ENCODE results near the gene HDAC7.
"Not testable (repeated sequence)": the region's sequence is repeated elsewhere in the genome, so short reads cannot be mapped to it uniquely, and the experiment has no call there.

Gene HDAC7

DNA sequence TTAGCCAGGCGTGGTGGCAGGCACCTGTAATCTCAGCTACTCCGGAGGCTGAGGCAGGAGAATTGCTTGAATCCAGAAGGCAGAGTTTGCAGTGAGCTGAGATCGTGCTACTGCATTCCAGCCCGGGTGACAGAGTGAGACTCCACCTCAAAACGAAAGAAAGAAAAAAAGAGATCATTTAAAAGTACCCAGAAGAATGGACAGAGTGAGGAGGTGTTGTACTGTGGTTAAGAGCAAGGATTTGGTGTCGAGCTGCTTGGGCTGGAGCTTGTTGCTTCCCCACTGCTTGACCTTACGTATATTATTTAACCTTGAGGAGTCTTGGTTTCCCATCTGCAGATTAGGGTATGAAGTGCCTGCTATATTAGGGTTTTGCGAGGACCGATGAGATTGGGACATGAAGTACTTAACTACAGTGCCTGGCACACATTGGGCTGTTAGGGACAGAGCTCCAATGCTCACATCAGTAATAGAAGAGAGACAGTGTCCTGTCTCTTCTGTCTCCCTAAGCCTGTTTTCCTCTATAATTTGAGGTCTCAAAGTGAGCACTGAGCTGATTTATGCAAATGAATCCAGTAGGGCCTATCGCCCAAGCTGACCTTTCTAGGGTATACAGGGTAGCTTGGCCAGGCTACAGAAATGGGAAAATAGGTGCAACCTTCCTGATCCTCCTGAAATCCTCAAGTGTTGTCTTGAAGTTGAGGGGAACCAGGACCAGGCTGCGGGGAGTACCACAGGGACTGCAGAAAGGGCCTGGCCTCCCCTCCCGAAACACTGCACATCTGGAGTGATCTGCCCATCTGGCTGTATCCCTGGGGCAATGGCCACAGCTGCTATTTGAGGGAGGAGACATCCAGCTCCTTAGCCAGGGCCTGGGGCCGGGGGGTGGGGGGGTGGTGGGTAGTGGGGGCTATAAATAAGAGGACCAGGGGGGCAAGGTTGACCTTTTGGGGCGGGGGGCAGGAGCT is 8.6 kb upstream of the HDAC7 start:
- no peak for DNase-seq

DNA sequence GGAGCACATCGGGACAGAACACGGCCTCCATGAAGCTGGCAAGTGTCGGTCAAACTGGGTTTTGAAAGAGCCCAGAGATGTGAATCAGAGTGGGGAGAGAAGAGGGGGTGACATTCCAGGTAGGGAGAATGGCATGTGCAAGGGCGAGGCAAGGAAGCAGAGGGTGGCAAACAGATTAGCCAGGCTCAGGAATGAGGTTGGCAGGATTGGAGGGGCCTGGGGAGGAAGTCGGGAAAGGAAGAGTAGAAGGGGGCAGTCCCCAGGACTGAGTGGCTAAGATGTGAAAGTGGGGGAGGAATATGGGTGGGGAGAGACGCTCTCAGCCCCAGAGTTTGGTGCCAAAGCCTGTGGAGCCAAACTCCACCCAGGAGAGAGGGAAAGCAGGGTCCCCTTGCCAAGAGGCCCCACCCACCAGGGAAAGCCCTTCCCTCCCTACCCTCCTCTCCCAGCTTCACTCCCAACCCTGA is 5.5 kb upstream of the HDAC7 start:
- no peak for DNase-seq

DNA sequence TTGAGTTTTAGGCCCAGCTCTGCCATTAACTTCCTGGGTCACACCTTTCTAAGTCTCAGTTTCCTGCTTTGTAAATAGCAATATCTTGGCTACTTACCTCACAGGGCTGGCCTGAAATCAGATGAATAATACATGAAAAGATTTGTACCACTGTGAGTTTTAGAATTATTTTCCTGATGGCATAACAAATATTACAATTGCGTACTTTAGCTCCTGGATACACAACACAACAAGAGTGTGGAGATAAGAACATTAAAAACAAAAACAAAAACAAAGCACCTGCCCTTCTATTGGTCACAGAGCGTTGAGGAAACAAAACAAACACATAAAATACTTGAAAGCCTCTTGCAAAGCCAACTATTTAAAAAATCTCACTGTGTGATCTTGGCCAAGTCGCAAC is 4.9 kb upstream of the HDAC7 start:
- no peak for DNase-seq

DNA sequence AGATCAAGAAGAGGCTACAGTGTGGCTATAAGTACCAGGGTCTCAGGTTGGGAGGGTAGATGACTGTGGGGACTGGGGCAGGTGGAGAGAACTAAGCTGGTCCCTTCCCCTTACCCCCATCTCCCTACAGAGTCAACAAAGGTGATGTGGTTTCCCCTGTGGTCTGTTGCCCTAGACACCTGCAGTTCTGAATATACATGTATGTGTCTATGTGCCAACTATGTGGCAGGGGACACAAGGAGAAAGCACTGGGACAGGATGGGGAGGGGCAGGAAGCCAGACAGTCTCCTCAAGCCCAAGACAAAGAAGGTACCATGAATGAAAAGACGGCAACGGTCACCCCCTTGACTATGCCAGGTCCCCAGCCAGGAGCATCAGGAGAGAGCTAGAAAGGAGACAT is 4.5 kb upstream of the HDAC7 start:
- DNase-seq = no peak

DNA sequence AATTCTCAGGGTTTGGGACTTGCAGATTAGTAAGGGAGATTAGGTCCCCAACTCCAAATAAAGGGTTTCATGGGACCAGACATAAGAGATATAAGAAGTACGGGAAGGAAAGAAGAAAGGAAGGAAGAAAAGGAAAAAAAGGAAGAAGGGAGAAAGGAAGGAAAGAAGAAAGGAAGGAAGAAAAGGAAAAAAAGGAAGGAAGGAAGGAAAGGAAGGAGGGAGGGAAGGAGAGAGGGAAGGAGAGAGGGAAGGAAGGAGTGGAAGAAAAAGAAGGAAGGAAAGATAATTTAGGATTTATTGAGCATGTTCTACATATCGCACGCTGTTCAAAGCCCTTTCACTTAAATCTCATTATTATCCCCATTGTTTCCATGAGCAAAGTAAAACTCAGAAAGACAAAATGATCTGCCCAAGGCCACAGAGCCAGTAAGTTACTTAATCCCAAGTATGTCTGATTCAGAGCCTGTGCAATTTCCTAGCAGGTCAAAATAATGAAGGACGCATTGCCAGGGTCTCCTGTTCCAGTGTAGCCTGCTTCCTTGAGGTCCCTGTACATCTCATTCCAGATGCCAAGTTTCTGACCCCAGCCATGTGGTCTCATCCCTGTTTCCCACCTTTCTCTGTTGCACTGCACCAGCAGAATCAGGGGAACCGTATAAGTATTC is 3.9 kb upstream of the HDAC7 start:
- DNase-seq = no peak

DNA sequence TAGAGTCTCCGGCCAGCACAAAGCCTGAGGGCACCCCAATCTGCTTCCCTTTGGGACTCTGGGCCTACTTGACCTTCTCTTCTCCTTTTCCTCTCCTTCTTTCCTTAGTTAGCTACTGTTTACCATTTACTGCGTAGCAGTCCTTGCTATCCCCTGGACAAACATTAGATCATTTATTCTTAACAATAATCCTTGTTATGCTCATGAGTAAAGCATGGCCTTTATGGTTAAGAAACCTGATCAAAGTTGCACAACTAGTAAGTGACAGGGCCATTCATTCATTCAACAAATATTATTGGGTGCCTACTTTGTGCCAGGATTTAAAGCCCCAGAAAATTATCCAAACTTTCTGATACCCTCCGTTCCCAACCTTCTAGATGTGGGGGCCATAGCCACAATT is 3.2 kb upstream of the HDAC7 start:
- DNase-seq = no peak

DNA sequence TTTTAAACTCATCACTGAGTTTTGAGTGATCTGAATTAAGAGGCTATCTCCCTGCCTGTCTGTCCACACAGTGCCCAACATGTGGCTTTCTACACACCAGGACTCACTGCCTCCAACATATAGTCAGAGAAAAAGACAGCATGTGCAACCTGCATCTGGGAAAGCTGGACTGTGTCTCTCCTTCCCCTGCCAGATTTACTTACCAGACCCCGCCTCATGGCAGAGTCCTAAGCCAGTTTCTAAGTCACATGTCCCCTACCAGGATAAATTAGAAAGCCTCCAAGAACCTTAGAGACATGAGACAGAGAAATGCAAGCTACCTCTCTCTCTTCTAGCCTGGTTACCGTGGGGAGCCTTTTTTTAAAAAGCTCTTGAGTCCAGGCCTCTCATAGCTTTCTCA is 2.7 kb upstream of the HDAC7 start:
- no peak for DNase-seq

DNA sequence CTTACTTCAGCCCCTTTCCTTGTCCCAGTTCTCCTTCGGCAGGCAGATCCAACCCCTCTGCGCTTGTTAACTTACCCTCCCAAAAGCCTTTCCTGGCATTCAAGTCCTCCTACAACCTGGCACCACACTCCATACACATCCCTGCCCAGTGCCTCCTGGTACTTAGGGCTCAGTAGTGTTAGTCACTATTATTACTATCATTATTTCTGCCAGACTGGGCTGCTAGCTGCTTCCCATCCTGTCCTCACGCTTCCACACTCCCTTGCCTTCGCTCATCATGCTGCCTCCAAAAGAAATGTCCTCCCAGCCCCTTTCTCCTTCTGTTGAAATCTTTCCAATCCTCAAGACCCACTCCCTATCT is 1.6 kb upstream of the HDAC7 start:
- no peak for DNase-seq

DNA sequence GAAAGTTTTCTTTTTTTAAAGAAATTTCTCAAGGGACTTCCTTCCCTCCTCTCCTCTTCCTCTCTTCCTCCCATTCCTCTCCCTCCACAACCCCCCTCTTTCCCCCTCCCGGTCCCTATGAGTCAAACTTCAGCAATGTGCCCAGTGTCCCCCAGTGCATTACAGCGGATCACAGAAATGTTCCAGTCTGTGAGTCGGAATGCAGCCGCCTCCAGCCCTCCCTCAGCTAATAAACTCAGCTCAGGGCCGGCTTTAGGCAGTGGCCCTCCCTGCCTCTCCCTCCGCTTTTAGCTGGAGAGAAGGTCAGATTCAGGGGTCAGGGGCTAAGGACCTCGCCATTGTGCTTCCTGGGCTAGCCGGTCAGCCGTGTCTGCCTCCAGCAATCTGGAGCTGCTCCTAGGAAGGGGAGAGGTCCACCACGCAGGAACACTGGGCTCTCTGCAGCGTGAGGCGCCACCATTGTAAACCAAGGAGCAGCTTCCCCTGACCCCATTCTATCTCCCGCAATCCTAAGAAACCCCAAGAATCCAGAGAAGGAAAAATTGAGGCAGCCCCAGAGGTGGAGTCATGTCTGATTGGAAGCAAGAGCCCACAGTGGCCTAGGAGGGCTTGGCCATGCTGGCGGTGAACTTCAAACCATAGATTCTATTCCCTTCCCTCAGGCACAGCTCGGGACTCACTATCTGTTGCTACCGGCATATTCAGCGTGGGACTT is 1.1 kb upstream of the HDAC7 start:
- DNase-seq = peak; percentile 99

DNA sequence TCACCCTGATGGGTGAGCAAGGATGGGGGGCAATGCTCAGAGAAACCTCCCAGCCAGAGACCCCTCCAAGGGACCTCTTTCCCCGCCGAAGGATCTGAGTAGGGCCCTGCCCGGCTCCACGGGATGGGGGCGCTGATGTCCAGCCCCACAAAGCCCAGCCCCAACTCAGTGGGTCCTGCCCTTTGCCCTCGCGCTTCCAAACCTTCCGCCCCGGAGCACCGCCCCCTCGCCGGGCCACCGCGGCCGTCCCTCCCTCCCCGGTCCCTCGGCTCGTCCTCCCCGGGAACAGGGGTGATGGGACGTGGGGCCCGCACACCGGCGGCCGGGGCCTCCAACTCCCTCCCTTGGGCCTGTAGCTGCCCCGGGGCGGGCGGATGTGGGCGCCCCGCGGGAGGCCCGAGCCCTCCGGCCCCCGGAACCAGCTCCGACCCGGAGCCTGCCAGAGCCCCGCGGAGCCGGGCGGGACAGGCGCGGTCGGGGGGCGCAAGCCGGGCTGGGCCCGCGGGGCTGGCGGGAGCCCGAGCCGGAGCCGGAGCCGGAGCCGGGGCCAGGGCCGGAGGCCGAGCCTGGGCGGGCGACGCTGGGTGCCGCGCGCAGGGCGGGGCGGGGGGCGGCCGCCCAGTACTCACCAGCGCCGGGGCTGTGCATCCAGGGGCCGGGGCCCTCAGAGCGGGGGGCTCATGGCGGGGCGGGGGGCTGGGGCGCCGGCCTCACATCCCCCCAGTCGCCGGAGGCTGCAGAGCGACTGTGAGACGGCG is 386 bp downstream of the HDAC7 start:
- DNase-seq = no peak

DNA sequence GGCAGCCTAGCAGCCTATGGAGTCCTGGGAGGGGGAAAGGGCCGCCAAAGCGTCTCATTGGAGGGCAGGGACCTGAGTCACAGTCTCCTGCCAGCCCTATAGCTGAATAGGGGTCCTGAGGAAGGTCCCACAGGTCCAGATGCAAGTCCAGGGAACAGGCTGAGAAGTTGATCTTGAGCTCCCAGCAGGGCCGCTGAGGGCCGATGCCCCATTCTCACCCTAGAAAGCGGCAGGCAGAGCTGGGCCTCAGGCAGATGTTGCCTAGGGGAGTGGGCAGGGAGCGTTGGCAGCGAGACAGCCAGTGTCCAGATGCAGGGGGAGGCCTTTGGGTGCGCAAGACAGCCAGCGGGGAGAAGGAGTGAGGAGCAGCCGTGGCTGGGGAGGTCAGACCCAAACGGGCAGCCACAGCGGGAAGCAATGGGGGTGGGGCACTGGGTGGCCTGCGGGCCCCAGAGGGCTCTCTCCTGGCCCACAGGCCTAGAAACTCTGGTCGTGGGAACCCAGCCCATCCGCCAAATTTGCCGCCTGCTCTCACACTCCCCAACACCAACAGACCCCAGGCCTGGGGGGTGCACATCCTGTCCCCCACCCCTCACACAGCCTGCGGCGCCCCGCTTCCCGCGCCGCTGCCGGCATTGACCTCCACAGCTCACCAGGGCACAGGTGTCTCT is 1.1 kb downstream of the HDAC7 start:
- DNase-seq = peak; percentile 55

DNA sequence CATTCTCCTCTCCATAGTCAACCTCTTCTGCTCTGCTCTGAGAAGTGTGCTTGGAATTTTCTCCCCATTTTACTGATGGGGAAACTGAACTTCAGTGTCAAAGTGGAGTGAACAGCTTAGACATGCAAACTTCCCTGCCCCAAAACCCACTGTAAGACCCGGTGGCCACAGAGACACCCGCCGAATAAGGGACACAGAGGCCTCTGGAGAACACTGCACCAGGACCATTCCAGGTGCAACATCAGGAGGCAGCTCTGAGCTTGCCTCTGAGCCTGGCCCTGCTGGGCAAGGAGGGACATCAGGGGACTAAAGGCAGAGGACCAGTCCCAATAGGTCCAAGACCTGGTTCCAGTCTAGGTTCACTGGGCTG is 1.7 kb downstream of the HDAC7 start:
- no peak for DNase-seq

DNA sequence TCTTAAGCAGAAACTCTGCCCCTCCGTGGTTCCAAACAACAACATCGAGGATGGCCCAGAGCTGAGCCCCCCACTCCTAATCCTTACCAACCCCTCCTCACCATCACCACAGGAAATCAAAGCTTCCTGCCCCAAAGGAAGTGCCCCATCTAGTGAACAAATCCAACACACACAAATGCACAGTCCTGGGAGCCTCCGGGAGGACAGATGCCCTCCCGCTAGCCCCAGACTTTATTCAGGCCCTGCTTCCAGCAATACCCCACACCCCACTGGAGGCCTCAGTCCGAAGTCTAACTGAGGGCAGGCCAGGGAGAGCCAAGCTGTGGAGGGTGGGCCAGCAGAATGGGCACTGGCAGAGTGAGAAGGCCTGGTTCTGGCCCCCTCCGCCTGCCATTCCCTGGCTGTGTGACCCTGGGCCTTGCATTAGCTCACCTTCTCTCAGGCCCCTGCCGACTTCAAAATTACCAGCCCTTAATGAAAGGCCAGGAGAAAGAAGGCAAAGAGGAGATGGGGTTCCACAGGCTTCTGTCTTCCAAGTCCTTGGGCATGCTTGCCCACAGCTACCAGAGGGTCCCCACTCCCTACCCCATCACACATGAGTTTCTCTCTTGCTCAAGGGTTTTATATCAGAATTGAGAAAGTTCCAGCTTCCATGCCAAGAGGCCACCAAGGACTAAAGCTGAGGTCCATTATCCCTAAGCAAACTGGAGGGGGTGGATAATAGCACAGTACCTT is 2.3 kb downstream of the HDAC7 start:
- no peak for DNase-seq

DNA sequence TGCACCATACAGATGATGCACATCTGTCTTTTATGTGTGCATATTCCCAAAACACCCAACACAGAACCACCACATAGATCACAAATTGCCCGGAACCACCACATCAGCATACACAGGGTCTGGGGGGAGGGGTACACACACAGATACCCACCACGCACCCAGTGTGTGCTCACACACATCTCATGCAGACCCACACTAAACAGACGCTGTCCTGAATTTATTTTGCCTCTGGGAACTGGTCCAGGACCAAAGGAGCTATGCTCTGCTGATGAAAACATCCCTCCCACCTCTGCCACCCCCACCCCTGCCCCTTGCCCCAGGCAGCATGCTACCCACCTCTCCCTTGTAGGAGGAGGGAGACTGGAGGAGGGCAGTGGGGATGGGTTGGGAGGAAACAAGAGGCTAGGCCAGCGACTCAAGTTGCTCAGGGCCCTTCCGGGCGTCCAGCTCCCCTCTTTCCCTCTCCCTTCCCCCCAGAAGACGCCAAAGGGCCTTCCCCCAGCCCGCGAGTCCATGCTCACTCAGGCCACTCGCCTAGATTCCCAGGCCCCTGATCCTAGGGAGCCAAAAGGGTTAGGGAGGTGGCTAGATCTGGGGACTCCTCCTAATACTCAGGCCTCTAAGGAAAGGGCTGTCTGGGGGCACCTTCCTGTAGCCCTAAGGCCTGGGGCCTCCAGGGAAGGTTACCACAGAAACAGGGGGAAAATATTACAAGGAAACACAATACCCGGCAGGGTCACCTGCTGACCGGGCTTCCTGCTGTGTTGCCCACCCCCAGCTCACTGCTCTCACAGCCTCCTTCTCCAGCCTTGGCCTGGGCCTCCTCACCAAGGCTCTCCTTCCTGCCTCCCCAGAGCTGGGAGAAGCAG is 3.1 kb downstream of the HDAC7 start:
- DNase-seq = no peak

DNA sequence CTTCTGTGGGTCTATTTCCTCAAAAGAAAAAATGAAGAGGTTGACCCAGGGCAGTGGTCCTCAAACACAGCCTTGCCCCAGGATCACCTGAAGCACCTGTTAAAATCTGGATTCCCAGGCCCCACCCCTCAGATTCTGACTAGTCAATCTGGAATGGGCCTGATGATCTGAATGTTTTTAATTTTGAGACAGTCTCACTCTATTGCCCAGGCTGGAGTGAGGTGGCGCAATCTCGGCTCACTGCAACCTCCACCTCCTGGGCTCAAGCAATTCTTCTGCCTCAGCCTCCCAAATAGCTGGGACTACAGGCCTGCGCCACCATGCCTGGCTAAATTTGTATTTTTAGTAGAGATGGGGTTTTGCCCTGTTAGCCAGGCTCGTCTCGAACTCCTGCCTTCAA is 4.3 kb downstream of the HDAC7 start:
- DNase-seq = not testable (repeated sequence)

DNA sequence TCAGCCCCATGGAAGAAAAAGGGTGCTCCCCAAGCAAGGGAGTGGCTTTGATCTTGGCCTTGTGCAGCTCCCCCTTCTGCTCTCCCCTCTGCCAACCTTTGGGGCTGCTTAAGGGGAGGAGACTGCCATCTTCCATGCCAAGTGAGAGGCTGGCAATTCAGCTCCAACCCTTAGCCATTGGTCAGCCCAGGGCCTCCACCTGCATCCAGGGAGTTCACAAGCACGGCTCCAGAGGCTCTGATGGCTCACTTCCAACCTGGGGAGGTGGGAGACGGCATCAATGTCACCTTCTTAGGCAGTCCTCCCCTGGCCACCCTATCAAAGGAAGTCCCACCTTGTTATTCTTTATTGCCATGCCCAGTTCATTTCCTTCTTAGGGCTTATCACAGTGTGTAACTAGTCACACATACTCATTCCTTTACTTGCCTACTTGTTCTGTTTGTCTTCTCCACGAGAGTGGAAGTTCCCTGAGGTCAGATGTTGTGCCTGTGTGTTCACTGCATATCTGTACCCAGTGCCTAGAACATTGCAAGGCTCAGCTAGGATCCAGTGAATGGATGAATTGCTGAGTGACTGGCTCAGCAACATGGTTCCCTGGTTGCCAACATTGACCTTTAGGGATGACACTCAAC is 5.0 kb downstream of the HDAC7 start:
- no peak for DNase-seq

DNA sequence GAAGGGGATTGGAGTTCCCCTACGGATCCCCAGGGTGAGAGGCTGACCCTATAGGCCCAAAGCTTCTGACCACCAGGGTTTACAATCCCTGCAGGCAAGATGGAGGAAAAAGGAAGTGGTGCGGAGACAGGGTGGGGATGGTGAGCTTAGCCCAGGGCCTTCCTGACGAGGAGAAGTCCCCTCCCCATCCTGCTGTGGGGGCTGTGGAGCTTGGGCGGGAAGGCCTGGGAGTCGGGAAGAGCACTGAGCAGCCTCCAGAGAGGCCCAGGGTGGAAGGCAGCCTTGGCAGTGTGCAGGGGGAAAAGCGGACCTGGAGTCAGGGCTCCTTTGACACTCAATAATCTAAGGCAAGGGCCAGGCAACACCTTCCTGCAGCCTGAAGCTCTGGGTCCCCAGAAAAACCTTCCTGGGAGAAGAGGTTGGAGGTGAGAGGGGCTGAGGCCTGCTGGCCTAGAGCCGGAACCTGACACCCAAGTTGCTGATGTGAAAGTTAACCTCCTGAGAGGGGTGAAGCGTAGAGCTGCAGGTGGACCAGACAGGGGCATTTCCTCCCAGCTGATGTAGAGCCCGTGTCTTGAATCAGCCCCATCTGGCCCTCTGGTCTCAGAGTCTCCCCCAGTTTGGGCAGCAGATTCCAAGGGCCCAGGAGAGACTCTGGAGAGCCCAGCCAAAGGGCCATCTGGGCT is 6.0 kb downstream of the HDAC7 start:
- DNase-seq = no peak

DNA sequence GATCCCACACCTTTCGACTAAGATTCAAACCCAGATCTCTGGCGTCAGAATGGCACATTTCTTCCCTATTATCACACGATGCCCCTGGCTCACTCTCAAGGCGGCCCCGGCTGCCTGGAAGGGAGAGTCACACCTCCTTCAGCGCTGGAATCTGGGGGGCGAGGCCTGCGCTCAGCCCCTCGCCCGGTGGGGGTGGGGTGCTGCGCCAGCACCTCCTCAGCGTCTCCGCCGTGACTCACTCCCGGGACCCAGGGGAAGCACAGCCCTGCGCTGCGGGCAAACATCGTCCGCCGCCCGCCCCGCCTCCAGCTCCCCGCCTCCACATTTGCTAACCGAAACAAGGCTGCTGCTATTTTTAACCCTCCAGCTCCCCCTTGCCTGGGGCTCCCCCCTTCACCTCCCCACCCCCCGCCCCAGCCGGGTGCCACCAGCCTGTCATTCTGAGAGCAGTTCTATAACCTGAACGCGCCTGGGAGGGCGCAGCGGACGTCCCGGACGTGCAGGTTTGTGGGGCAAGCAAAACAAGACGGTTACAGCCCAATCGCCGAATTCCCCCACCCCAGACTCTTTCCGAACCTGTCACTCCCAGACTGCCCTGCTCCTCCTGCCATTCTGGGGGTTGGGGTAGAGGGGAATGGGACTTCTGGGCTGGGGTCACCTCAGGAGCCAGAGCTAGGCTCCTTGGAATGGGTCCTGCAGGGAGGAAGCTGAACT is 6.7 kb downstream of the HDAC7 start:
- DNase-seq = peak; percentile 97
